GM19023 (cell line): ENCODE data around the gene CDH4.

ENCODE experiments used
- ATAC-seq: cut with Tn5 transposase; IDR thresholded peaks from one replicate; pipeline ENCODE4 v1.9.1; 2021; ENCODE audit warnings: mild to moderate bottlenecking, moderate library complexity; ENCODE audit not compliant: unreplicated experiment

The CDH4 gene

GRCh38 chr20:61543931-61544745, 292.1 kb downstream of the CDH4 start:
- no peak for ATAC-seq

GRCh38 chr20:61544910-61545889, 293.1 kb downstream of the CDH4 start:
- no peak for ATAC-seq

GRCh38 chr20:61546641-61547040, 294.6 kb downstream of the CDH4 start:
- ATAC-seq = no peak

- ATAC-seq = no peak
Observed at GRCh38 chr20:61548069-61548468, 296.0 kb downstream of the CDH4 start.

GRCh38 chr20:61549865-61550264, 297.8 kb downstream of the CDH4 start:
- ATAC-seq = no peak

- no peak for ATAC-seq
Observed at GRCh38 chr20:61551401-61551800, 299.3 kb downstream of the CDH4 start.

GRCh38 chr20:61554617-61555016, 302.6 kb downstream of the CDH4 start:
- no peak for ATAC-seq

GRCh38 chr20:61555566-61555965, 303.5 kb downstream of the CDH4 start:
- no peak for ATAC-seq

GRCh38 chr20:61556111-61556510, 304.1 kb downstream of the CDH4 start:
- no peak for ATAC-seq

GRCh38 chr20:61556673-61557072, 304.6 kb downstream of the CDH4 start:
- no peak for ATAC-seq

- ATAC-seq = no peak
Observed at GRCh38 chr20:61557621-61558020, 305.6 kb downstream of the CDH4 start.

- ATAC-seq = no peak
Observed at GRCh38 chr20:61558726-61559125, 306.7 kb downstream of the CDH4 start.

- ATAC-seq = no peak
Observed at GRCh38 chr20:61559706-61560315, 307.8 kb downstream of the CDH4 start.

- no peak for ATAC-seq
Observed at GRCh38 chr20:61560361-61560853, 308.3 kb downstream of the CDH4 start.

GRCh38 chr20:61561111-61561830, 309.2 kb downstream of the CDH4 start:
- ATAC-seq = no peak

- ATAC-seq = no peak
Observed at GRCh38 chr20:61562491-61562890, 310.4 kb downstream of the CDH4 start.

GRCh38 chr20:61562897-61563504, 310.9 kb downstream of the CDH4 start:
- ATAC-seq = no peak

- no peak for ATAC-seq
Observed at GRCh38 chr20:61564628-61565027, 312.6 kb downstream of the CDH4 start.

GRCh38 chr20:61565791-61566190, 313.7 kb downstream of the CDH4 start:
- ATAC-seq = no peak

GRCh38 chr20:61566691-61567090, 314.6 kb downstream of the CDH4 start:
- no peak for ATAC-seq
